Neutrophil (primary cell): Measurements from ENCODE around the gene TCEAL7.

Experiments
- H3K27ac ChIP-seq: fragments of 200-600 bp; sonication (generic); 2 replicates; pipeline ENCODE4 v1.5.1; 2016; ENCODE audit warnings: mild to moderate bottlenecking, moderate library complexity
- H3K27me3 ChIP-seq: fragments of 200-600 bp; sonication (generic); 2 replicates; pipeline ENCODE4 v1.6.0; 2016; ENCODE audit warnings: mild to moderate bottlenecking
- H3K36me3 ChIP-seq: fragments of 200-600 bp; sonication (generic); 2 replicates; pipeline ENCODE4 v1.5.1; 2017
- H3K4me1 ChIP-seq, 2 experiments: fragments of 200-600 bp in 1 of 2; sonication (generic) in 1 of 2; 1 replicate in 1 of 2; 2 replicates in 1 of 2; pipeline versions ENCODE4 v1.5.1 to v1.6.1; 2013 to 2016; ENCODE audit warnings: low read depth in 1 of 2, low read length in 1 of 2, mild to moderate bottlenecking in 1 of 2, moderate library complexity in 1 of 2; ENCODE audit not compliant: control insufficient read depth in 1 of 2, insufficient read depth in 1 of 2
- H3K4me3 ChIP-seq, 2 experiments: fragments of 200-600 bp in 1 of 2; sonication (generic) in 1 of 2; 1 replicate in 1 of 2; 2 replicates in 1 of 2; pipeline ENCODE4 v1.5.1; 2013 to 2016; ENCODE audit warnings: low read depth in 1 of 2, low read length in 1 of 2, mild to moderate bottlenecking in 1 of 2, moderate library complexity in 1 of 2
- H3K9me3 ChIP-seq: fragments of 200-600 bp; sonication (generic); 2 replicates; pipeline ENCODE4 v1.5.1; 2016
- TF ChIP-seq, protein P1 (sequence below): fragments of 200-600 bp; sonication (generic); IDR thresholded peaks from 2 replicates; pipeline ENCODE4 v1.5.1; 2016; ENCODE audit warnings: antibody characterized with exemption

Gene TCEAL7

DNA sequence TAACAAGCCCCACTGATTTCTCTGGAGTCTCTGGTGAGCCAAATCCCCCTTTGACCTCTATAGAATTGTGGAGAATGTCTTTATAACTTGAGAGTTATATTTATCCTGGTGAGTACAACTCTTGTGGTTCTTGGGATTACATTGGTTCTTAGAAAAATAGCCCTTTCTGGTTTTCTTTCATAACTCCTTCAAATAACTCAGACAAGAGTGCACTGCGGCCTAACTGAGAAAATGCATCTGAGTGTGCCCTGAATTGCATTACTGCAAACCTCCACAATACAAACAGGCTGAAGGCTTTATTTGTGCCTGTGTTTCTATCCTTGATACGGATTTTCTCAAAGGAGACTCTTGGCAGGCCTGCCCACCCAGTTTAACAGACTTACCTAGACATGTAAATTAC is 49.0 kb downstream of the TCEAL7 start:
- H3K27me3 ChIP-seq: peaks cover 20% of the 10 kb centered on the region
- TF ChIP-seq, protein P1, sequence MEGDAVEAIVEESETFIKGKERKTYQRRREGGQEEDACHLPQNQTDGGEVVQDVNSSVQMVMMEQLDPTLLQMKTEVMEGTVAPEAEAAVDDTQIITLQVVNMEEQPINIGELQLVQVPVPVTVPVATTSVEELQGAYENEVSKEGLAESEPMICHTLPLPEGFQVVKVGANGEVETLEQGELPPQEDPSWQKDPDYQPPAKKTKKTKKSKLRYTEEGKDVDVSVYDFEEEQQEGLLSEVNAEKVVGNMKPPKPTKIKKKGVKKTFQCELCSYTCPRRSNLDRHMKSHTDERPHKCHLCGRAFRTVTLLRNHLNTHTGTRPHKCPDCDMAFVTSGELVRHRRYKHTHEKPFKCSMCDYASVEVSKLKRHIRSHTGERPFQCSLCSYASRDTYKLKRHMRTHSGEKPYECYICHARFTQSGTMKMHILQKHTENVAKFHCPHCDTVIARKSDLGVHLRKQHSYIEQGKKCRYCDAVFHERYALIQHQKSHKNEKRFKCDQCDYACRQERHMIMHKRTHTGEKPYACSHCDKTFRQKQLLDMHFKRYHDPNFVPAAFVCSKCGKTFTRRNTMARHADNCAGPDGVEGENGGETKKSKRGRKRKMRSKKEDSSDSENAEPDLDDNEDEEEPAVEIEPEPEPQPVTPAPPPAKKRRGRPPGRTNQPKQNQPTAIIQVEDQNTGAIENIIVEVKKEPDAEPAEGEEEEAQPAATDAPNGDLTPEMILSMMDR: no peak
- no peak overlapping the region for H3K27ac ChIP-seq
- peaks cover 3 to 5% of the 10 kb centered on the region in 2 experiments for H3K4me1 ChIP-seq
- no peak overlapping the region for H3K4me3 ChIP-seq
- H3K9me3 ChIP-seq: no peaks in the 10 kb centered on the region
- H3K36me3 ChIP-seq: no peaks in the 10 kb centered on the region
